ENCODE results near the gene SH3RF2.

GRCh38 chr5:146101646-146102045, 165.3 kb downstream of the SH3RF2 start:
- TF ChIP-seq CTCF (conservative IDR thresholded peaks at IDR 0.05 in 1 of 2, IDR thresholded peaks at IDR 0.05 in 1 of 2; ENCODE audit: extremely low read depth in 1 of 2, insufficient read depth in 1 of 2, low read depth in 1 of 2, low read length in 2 of 2) (no peak), EZH2 (IDR thresholded peaks at IDR 0.05; ENCODE audit: borderline replicate concordance, low read length) (no peak)
